CD4-positive, alpha-beta T cell (primary cell): ENCODE measurements around the gene BRINP2. TPM values are rescaled to one million over a fixed set of nuclear protein-coding genes. Genes with fewer than 3 reads are reported as not detected.

Experiments
- ATAC-seq: fragments of 200-7000 bp; cut with Tn5 transposase; one replicate; pipeline ENCODE4 v1.10.0; 2022; ENCODE audit warnings: mild to moderate bottlenecking; ENCODE audit not compliant: poor library complexity
- CTCF ChIA-PET: fragments of 350-600 bp; sonication (Branson Sonifier 250); formaldehyde crosslinking; loops from one replicate; lab custom pipeline; 2021; ENCODE audit warnings: antibody characterized with exemption, inconsistent platforms; lab: Charles Lee
- POLR2A ChIA-PET: fragments of 350-600 bp; sonication (Branson Sonifier 250); formaldehyde crosslinking; loops from one replicate; lab custom pipeline; 2021; ENCODE audit warnings: antibody characterized with exemption, inconsistent platforms; lab: Charles Lee
- DNase-seq, 14 experiments: peaks; one replicate each; pipeline ENCODE4 v3.0.0-alpha.2; 2013 to 2020; ENCODE audit warnings: mixed read lengths in 2 of 14
- H3K27ac ChIP-seq, 2 donors: one replicate each; pipeline versions ENCODE4 v1.5.1 to v1.7.0; 2013; ENCODE audit warnings: low read length in 2 of 2, low read depth in 1 of 2, mild to moderate bottlenecking in 1 of 2
- H3K27me3 ChIP-seq, 2 experiments: 1 replicate in 1 of 2; 2 replicates in 1 of 2; pipeline versions ENCODE4 v1.6.1 to v1.7.0; 2013; ENCODE audit warnings: low read length in 2 of 2, control low read depth in 1 of 2, mild to moderate bottlenecking in 1 of 2, moderate library complexity in 1 of 2; ENCODE audit not compliant: insufficient read depth in 2 of 2, control insufficient read depth in 1 of 2
- H3K36me3 ChIP-seq: one replicate; pipeline ENCODE4 v1.6.1; 2013; ENCODE audit warnings: low read length, control low read depth; ENCODE audit not compliant: insufficient read depth
- H3K4me1 ChIP-seq: one replicate; pipeline ENCODE4 v1.6.1; 2013; ENCODE audit warnings: low read length, control low read depth; ENCODE audit not compliant: insufficient read depth
- H3K4me3 ChIP-seq: one replicate; pipeline ENCODE4 v1.5.1; 2013; ENCODE audit warnings: mild to moderate bottlenecking, low read length, moderate library complexity
- H3K9me3 ChIP-seq, 2 experiments: 1 replicate in 1 of 2; 2 replicates in 1 of 2; pipeline versions ENCODE4 v1.6.1 to v1.7.0; 2013; ENCODE audit warnings: low read length in 2 of 2, mild to moderate bottlenecking in 2 of 2, control low read depth in 1 of 2, moderate library complexity in 1 of 2; ENCODE audit not compliant: control insufficient read depth in 1 of 2, insufficient read depth in 1 of 2
- H3K27ac Mint-ChIP-seq: one replicate; pipeline ENCODE4 v1.8.0; 2020; ENCODE audit warnings: mixed read lengths
- H3K27me3 Mint-ChIP-seq: one replicate; pipeline ENCODE4 v1.8.0; 2021; ENCODE audit warnings: mixed read lengths
- H3K36me3 Mint-ChIP-seq: one replicate; pipeline ENCODE4 v1.8.0; 2021; ENCODE audit warnings: low read depth, mixed read lengths
- H3K4me1 Mint-ChIP-seq: one replicate; pipeline ENCODE4 v1.8.0; 2021; ENCODE audit warnings: low read depth, mixed read lengths
- H3K4me3 Mint-ChIP-seq: one replicate; pipeline ENCODE4 v1.8.0; 2020; ENCODE audit warnings: mild to moderate bottlenecking, mixed read lengths
- H3K9me3 Mint-ChIP-seq: one replicate; pipeline ENCODE4 v1.8.0; 2020; ENCODE audit warnings: mixed read lengths
- CTCF ChIP-seq: fragments of 200-600 bp; IDR thresholded peaks from one replicate; pipeline ENCODE4 v1.8.0; 2022; ENCODE audit warnings: antibody characterized with exemption, mild to moderate bottlenecking
- intact Hi-C, 2 experiments: fragments of 100-400 bp; cut with DNase I in 1 of 2; cut with micrococcal nuclease in 1 of 2; formaldehyde crosslinking; loops; one replicate each; pipeline versions ENCODE4 v1.15.1 to v1.9.0; 2023 to 2025; cut with DNase I, micrococcal nuclease
- total RNA-seq, 174 experiments: library from RNA in 2 of 174; stranded (reverse) in 2 of 174; gene quantifications; one replicate each; pipeline ENCODE4 v1.2.3 and lab custom pipeline; 2021 to 2026

Gene BRINP2
- total RNA-seq, 2 experiments from 2014 or later = not detected

- intact Hi-C loops = no loop called here
- H3K27ac Mint-ChIP-seq = no peak overlapping the region
- H3K36me3 ChIP-seq = no peaks in the 10 kb centered on the region
Measured at GRCh38 chr1:177306019-177306415, 135.3 kb downstream of the BRINP2 start.

DNA sequence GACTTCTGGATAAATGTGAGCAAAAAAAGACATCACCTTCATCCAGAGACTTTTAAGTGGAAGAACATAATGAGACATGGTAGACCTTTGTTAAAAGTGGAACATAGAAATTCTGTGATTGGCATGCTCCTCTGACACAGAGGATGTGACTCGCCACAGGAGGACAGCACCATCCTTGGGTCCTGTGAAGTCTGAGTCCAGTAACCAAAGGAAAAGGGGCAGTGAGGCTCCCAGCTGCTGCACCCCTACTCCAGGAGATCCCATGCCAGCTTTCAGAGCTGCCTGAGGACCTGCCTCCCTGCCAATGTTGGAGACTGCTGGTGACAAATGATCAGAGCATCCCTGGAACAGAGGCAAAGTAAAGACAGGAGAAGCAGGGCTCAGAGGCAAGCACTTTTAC is 136.2 kb downstream of the BRINP2 start:
- Histone ChIP-seq H3K27me3 (no peaks in the 10 kb centered on the region), H3K9me3 (peaks cover 0 to 7% of the 10 kb centered on the region in 2 experiments), H3K27ac (no peak overlapping the region), H3K4me1 (no peaks in the 10 kb centered on the region), H3K36me3 (no peaks in the 10 kb centered on the region), H3K4me3 (no peak overlapping the region)
- DNase-seq (no peak), ATAC-seq (no peak)
- Mint-ChIP-seq H3K27ac (no peak overlapping the region), H3K27me3 (no peaks in the 10 kb centered on the region), H3K36me3 (no peaks in the 10 kb centered on the region), H3K9me3 (no peaks in the 10 kb centered on the region), H3K4me3 (no peak overlapping the region), H3K4me1 (no peaks in the 10 kb centered on the region)
- intact Hi-C loops = no loop called here
- no peak for TF ChIP-seq CTCF
- CTCF ChIA-PET = no interaction called here
- POLR2A ChIA-PET = no interaction called here

More at GRCh38 chr1:177306019-177306415, 135.3 kb downstream of the BRINP2 start:
- H3K4me3 ChIP-seq = no peak overlapping the region
- CTCF ChIA-PET = no interaction called here
- no peaks in the 10 kb centered on the region for H3K4me1 Mint-ChIP-seq
- TF ChIP-seq CTCF = no peak
- H3K36me3 Mint-ChIP-seq = no peaks in the 10 kb centered on the region
- no peak for DNase-seq
- peaks cover 0 to 7% of the 10 kb centered on the region in 2 experiments for H3K9me3 ChIP-seq
- H3K4me3 Mint-ChIP-seq = no peak overlapping the region
- no peaks in the 10 kb centered on the region for H3K27me3 Mint-ChIP-seq
- POLR2A ChIA-PET = no interaction called here
- no peaks in the 10 kb centered on the region for H3K4me1 ChIP-seq
- ATAC-seq = no peak
- H3K27ac ChIP-seq = no peak overlapping the region
- H3K9me3 Mint-ChIP-seq = no peaks in the 10 kb centered on the region
- H3K27me3 ChIP-seq = no peaks in the 10 kb centered on the region

DNA sequence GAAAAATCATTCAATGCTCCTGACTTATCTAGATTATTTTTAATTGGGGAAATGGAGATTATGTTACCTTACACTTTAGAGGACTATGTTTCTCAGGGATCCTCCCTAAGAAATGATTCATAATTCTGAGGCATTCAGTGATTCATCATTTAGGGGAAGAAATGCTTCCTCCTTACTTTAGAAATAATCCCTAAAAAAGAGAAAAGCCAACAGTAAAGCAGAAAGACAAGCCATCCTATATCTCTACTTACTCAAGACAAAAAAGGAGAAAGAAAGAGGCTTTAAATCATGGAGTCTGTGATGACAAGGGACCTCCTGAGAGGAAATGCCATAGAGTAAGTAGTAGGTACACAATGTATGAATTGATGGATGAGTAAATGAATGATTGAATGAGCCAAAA is 137.0 kb downstream of the BRINP2 start:
- ChIA-PET CTCF (no interaction called here), POLR2A (no interaction called here)
- Histone ChIP-seq H3K4me3 (no peak overlapping the region), H3K27ac (no peak overlapping the region), H3K27me3 (no peaks in the 10 kb centered on the region), H3K4me1 (no peaks in the 10 kb centered on the region), H3K9me3 (peaks cover 0 to 7% of the 10 kb centered on the region in 2 experiments), H3K36me3 (no peaks in the 10 kb centered on the region)
- peaks cover 3% of the 10 kb centered on the region for H3K9me3 Mint-ChIP-seq
- DNase-seq = no peak
- ATAC-seq = no peak
- intact Hi-C loops = no loop called here
- no peak overlapping the region for H3K27ac Mint-ChIP-seq
- no peak overlapping the region for H3K4me3 Mint-ChIP-seq
- H3K27me3 Mint-ChIP-seq = no peaks in the 10 kb centered on the region
- H3K4me1 Mint-ChIP-seq = no peaks in the 10 kb centered on the region
- no peak for TF ChIP-seq CTCF
- no peaks in the 10 kb centered on the region for H3K36me3 Mint-ChIP-seq
